Tibial nerve (tissue), 4 donors: ENCODE results near the gene BAIAP2. TPM values are rescaled to one million over a fixed set of nuclear protein-coding genes. Genes with fewer than 3 reads are reported as not detected.
A peak's percentile ranks its signal among the peaks of the same experiment; 100 is the strongest.

Experiments used
- DNase-seq, 2 donors: peaks; one replicate each; pipeline ENCODE4 v3.0.0-alpha.2; 2019; ENCODE audit warnings: low spot score in 2 of 2
- H3K27ac ChIP-seq, 4 donors: fragments of 200-600 bp; sonication (generic) in 3 of 4; one replicate each; pipeline ENCODE4 v1.5.1; 2017 to 2019; ENCODE audit warnings: mild to moderate bottlenecking in 1 of 4
- H3K27me3 ChIP-seq, 2 donors: fragments of 200-600 bp; sonication (generic) in 1 of 2; one replicate each; pipeline versions ENCODE4 v1.5.1 to v1.6.0; 2017 to 2019
- H3K36me3 ChIP-seq, 3 donors: fragments of 200-600 bp; sonication (generic); one replicate each; pipeline ENCODE4 v1.5.1; 2018 to 2019
- H3K4me1 ChIP-seq, 4 donors: fragments of 200-600 bp; sonication (generic) in 3 of 4; one replicate each; pipeline ENCODE4 v1.5.1; 2017 to 2019
- H3K4me3 ChIP-seq, 4 donors: fragments of 200-600 bp; sonication (generic) in 3 of 4; one replicate each; pipeline ENCODE4 v1.5.1; 2017 to 2019; ENCODE audit warnings: mild to moderate bottlenecking in 1 of 4, moderate library complexity in 1 of 4
- H3K9me3 ChIP-seq, 4 donors: fragments of 200-600 bp; sonication (generic) in 3 of 4; one replicate each; pipeline ENCODE4 v1.5.1; 2017 to 2019
- CTCF ChIP-seq, 5 experiments: fragments of 200-600 bp in 3 of 5; fragments of 450-650 bp in 2 of 5; sonication (generic) in 3 of 5; IDR thresholded peaks; one replicate each; pipeline ENCODE4 v1.5.1; 2016 to 2019; ENCODE audit warnings: antibody characterized with exemption in 5 of 5, mild to moderate bottlenecking in 3 of 5, moderate library complexity in 2 of 5
- EP300 ChIP-seq, 2 donors: sonication (generic); formaldehyde crosslinking; IDR thresholded peaks; one replicate each; pipeline ENCODE4 v1.6.1; 2017; ENCODE audit warnings: antibody characterized with exemption in 2 of 2, mild to moderate bottlenecking in 1 of 2
- POLR2A ChIP-seq, 2 donors: fragments of 450-650 bp; IDR thresholded peaks; one replicate each; pipeline ENCODE4 v1.6.1; 2017; ENCODE audit warnings: antibody characterized with exemption in 2 of 2, mild to moderate bottlenecking in 2 of 2, moderate library complexity in 2 of 2
- WGBS, 2 donors: methylation state at CpG; one replicate each; pipeline ENCODE4 v1.1.5; 2018; 5-methylcytosine and 5-hydroxymethylcytosine counted together
- total RNA-seq, 4 donors: library from RNA; depleted of rRNA; stranded (reverse); fragments of >200 nt; gene quantifications; one replicate each; pipeline ENCODE4 v1.1.0, GENCODE V29; 2016

BAIAP2 gene
- total RNA-seq, 4 donors from 2014 or later, result 49.5 to 81.2 (median 66.9) TPM

GRCh38 chr17:81132770-81133723 is 98.1 kb downstream of the BAIAP2 start:
- peaks cover 0 to 54% (median 11%) of the 10 kb centered on the region in 4 donors for H3K4me1 ChIP-seq
- DNase-seq, result no peak
- peaks cover 0 to 6% (median 0%) of the 10 kb centered on the region in 3 donors for H3K36me3 ChIP-seq
- H3K4me3 ChIP-seq, result peak overlapping the region; percentile 35 to 65 (median 44)
- peak overlapping the region; percentile 77 to 95 (median 87) for H3K27ac ChIP-seq
- H3K9me3 ChIP-seq, result no peaks in the 10 kb centered on the region
- no peaks in the 10 kb centered on the region for H3K27me3 ChIP-seq
- peak; percentile 7 to 78 for TF ChIP-seq EP300 (IDR thresholded peaks at IDR 0.05)
- peak in 1 of 2 donors; percentile 64 for TF ChIP-seq POLR2A (IDR thresholded peaks at IDR 0.05)
- TF ChIP-seq CTCF (IDR thresholded peaks at IDR 0.05), result no peak
- 24 to 49% methylated on average over 4 to 21 of the region's 22 CpGs for WGBS, 2 donors

GRCh38 chr17:81134064-81134781 is 99.3 kb downstream of the BAIAP2 start:
- peak overlapping the region; percentile 43 to 95 (median 85) for H3K27ac ChIP-seq
- peaks cover 0 to 54% (median 11%) of the 10 kb centered on the region in 4 donors for H3K4me1 ChIP-seq
- H3K27me3 ChIP-seq, result no peaks in the 10 kb centered on the region
- no peaks in the 10 kb centered on the region for H3K9me3 ChIP-seq
- H3K36me3 ChIP-seq, result no peaks in the 10 kb centered on the region
- peak overlapping the region in 1 of 4 donors; percentile 65 for H3K4me3 ChIP-seq
- DNase-seq, result no peak
- WGBS, 2 donors, result 75 to 84% methylated on average over 21 to 26 of the region's 28 CpGs
- no peak for TF ChIP-seq POLR2A (IDR thresholded peaks at IDR 0.05)
- TF ChIP-seq EP300 (IDR thresholded peaks at IDR 0.05), result no peak
- no peak for TF ChIP-seq CTCF (IDR thresholded peaks at IDR 0.05)

- WGBS, 2 donors, result 57 to 65% methylated on average over 28 of the region's 28 CpGs
- no peak for DNase-seq
- no peaks in the 10 kb centered on the region for H3K27me3 ChIP-seq
These were observed 100.7 kb downstream of the BAIAP2 start for GRCh38 chr17:81135505-81136278.

GRCh38 chr17:81136366-81136765 is 101.4 kb downstream of the BAIAP2 start:
- no peaks in the 10 kb centered on the region for H3K9me3 ChIP-seq
- DNase-seq, result no peak
- 61 to 78% methylated on average over 8 of the region's 8 CpGs for WGBS, 2 donors
- H3K27me3 ChIP-seq, result no peaks in the 10 kb centered on the region
- no peaks in the 10 kb centered on the region for H3K36me3 ChIP-seq
- no peak overlapping the region for H3K4me3 ChIP-seq
- peak overlapping the region; percentile 14 to 95 (median 57) for H3K27ac ChIP-seq
- peaks cover 0 to 46% (median 11%) of the 10 kb centered on the region in 4 donors for H3K4me1 ChIP-seq
- TF ChIP-seq EP300 (IDR thresholded peaks at IDR 0.05) (no peak), POLR2A (IDR thresholded peaks at IDR 0.05) (no peak), CTCF (IDR thresholded peaks at IDR 0.05) (no peak)

More at GRCh38 chr17:81135505-81136278, 100.7 kb downstream of the BAIAP2 start:
- TF ChIP-seq POLR2A (IDR thresholded peaks at IDR 0.05) (no peak), EP300 (IDR thresholded peaks at IDR 0.05) (no peak), CTCF (IDR thresholded peaks at IDR 0.05) (no peak)
- Histone ChIP-seq H3K36me3 (no peaks in the 10 kb centered on the region), H3K4me1 (peaks cover 0 to 49% (median 11%) of the 10 kb centered on the region in 4 donors), H3K9me3 (no peaks in the 10 kb centered on the region), H3K27ac (peak overlapping the region; percentile 21 to 95 (median 68)), H3K4me3 (no peak overlapping the region)
